ENCODE measurements around the gene TTPAL. TPM values are rescaled to one million over a fixed set of nuclear protein-coding genes. Genes with fewer than 3 reads are reported as not detected.

TTPAL gene
- total and polyA plus RNA-seq, 9 of the 15 experiments (the other 6 are each of a cell fraction or from before 2014, with no cell fraction given), result 1.1 to 7.0 (median 2.6) TPM

GRCh38 chr20:44475694-44476560 is at the start of gene TTPAL (continued):
- TF ChIP-seq SNAPC5 (CRISPR knock-in tag; IDR thresholded peaks at IDR 0.05) (no peak), JUND (IDR thresholded peaks at IDR 0.05; ENCODE audit: borderline replicate concordance, low read depth, low read length) (peak; percentile 51; the same call in 1 of the 2 replicates), JUND (tag; IDR thresholded peaks at IDR 0.05; ENCODE audit: borderline replicate concordance, low read depth, low read length) (no peak; the same call in 2 of the 3 replicates), ZNF263 (CRISPR knock-in tag; IDR thresholded peaks at IDR 0.05; ENCODE audit: borderline replicate concordance) (no peak), SPI1 (IDR thresholded peaks at IDR 0.05; ENCODE audit: borderline replicate concordance, low read depth, low read length) (no peak), CHD1 (IDR thresholded peaks at IDR 0.05; ENCODE audit: low read length) (peak; percentile 74), RREB1 (CRISPR knock-in tag; IDR thresholded peaks at IDR 0.05) (0 out of 2 replicates have a peak, but pooled peaks have one; percentile 55), CBFA2T2 (conservative IDR thresholded peaks at IDR 0.05) (no peak), SNRNP70 (optimal IDR thresholded peaks at IDR 0.05; ENCODE audit: low read depth, low read length) (no peak), E2F4 (CRISPR knock-in tag; IDR thresholded peaks at IDR 0.05; ENCODE audit: low read depth) (0 out of 2 replicates have a peak, but pooled peaks have one; percentile 24), SMAD2 (IDR thresholded peaks at IDR 0.05; ENCODE audit: low read depth, low read length) (no peak), ZKSCAN1 (IDR thresholded peaks at IDR 0.05; ENCODE audit: low read depth, low read length) (0 out of 2 replicates have a peak, but pooled peaks have one; percentile 11), ZNF584 (CRISPR knock-in tag; IDR thresholded peaks at IDR 0.05; ENCODE audit: low read depth) (no peak), RBM39 (optimal IDR thresholded peaks at IDR 0.05; ENCODE audit: low read depth, low read length) (no peak), SMARCA4 (IDR thresholded peaks at IDR 0.05) (0 out of 2 replicates have a peak, but pooled peaks have one; percentile 58), ZSCAN29 (IDR thresholded peaks at IDR 0.05) (no peak), PHF8 (IDR thresholded peaks at IDR 0.05; ENCODE audit: borderline replicate concordance, low read length) (peak; percentile 100), HSF4 (CRISPR knock-in tag; IDR thresholded peaks at IDR 0.05; ENCODE audit: borderline replicate concordance) (no peak), MED1 (CRISPR knock-in tag; IDR thresholded peaks at IDR 0.05; ENCODE audit: borderline replicate concordance) (no peak), RBBP5 (IDR thresholded peaks at IDR 0.05; ENCODE audit: borderline replicate concordance, insufficient read depth, low read length, poor library complexity, severe bottlenecking) (peak; percentile 58), ZNF140 (CRISPR knock-in tag; IDR thresholded peaks at IDR 0.05) (no peak)

Data from K562 (cell line).